Renal cortical epithelial cell (primary cell): Measurements from ENCODE around the gene LRMDA. TPM values are rescaled to one million over a fixed set of nuclear protein-coding genes. Genes with fewer than 3 reads are reported as not detected.
"Not testable (repeated sequence)": the region's sequence is repeated elsewhere in the genome, so short reads cannot be mapped to it uniquely, and the experiment has no call there.

ENCODE experiments used
- DNase-seq: peaks from one replicate; pipeline ENCODE4 v3.0.0-alpha.2; 2011; ENCODE audit warnings: low read depth
- total RNA-seq: library from RNA; depleted of rRNA; stranded (reverse); fragments of >200 nt; gene quantifications from 2 replicates; pipeline ENCODE4 v1.2.3, GENCODE V29; 2014

Gene LRMDA
- total RNA-seq, 1 donor from 2014 or later: 11.7 TPM

- no peak for DNase-seq
These were observed 180.0 kb downstream of the LRMDA start for GRCh38 chr10:75611172-75611992.

GRCh38 chr10:75611993-75612372, 180.6 kb downstream of the LRMDA start:
- DNase-seq: peak; percentile 85

GRCh38 chr10:75612904-75613684, 181.7 kb downstream of the LRMDA start:
- DNase-seq: peak; percentile 79

GRCh38 chr10:75613685-75614504, 182.5 kb downstream of the LRMDA start:
- no peak for DNase-seq

- DNase-seq: no peak
These were observed 184.7 kb downstream of the LRMDA start for GRCh38 chr10:75616076-75616475.

- no peak for DNase-seq
These were observed 185.6 kb downstream of the LRMDA start for GRCh38 chr10:75616874-75617478.

GRCh38 chr10:75617485-75618155, 186.2 kb downstream of the LRMDA start:
- no peak for DNase-seq

- no peak for DNase-seq
These were observed 188.2 kb downstream of the LRMDA start for GRCh38 chr10:75619635-75620034.

GRCh38 chr10:75620356-75620755, 188.9 kb downstream of the LRMDA start:
- no peak for DNase-seq

GRCh38 chr10:75621003-75621402, 189.6 kb downstream of the LRMDA start:
- not testable (repeated sequence) for DNase-seq

- DNase-seq: no peak
These were observed 191.1 kb downstream of the LRMDA start for GRCh38 chr10:75622503-75622902.

- no peak for DNase-seq
These were observed 192.1 kb downstream of the LRMDA start for GRCh38 chr10:75623310-75624093.

- DNase-seq: no peak
These were observed 193.2 kb downstream of the LRMDA start for GRCh38 chr10:75624638-75625037.

GRCh38 chr10:75630746-75631145, 199.3 kb downstream of the LRMDA start:
- DNase-seq: no peak

GRCh38 chr10:75632805-75633462, 201.5 kb downstream of the LRMDA start:
- no peak for DNase-seq

- DNase-seq: no peak
These were observed 202.1 kb downstream of the LRMDA start for GRCh38 chr10:75633568-75633967.

GRCh38 chr10:75634947-75635346, 203.5 kb downstream of the LRMDA start:
- no peak for DNase-seq

- DNase-seq: no peak
These were observed 207.3 kb downstream of the LRMDA start for GRCh38 chr10:75638752-75639151.

GRCh38 chr10:75639736-75640135, 208.3 kb downstream of the LRMDA start:
- no peak for DNase-seq

- no peak for DNase-seq
These were observed 209.0 kb downstream of the LRMDA start for GRCh38 chr10:75640381-75640780.
